SIG-M5 treated with dmso at 0.1 percent for 504 hours (cell line): ENCODE data around the gene LRMDA.
"Not testable (repeated sequence)": the region's sequence is repeated elsewhere in the genome, so short reads cannot be mapped to it uniquely, and the experiment has no call there.

Experiments
- DNase-seq: peaks from one replicate; lab custom pipeline; 2025; ENCODE audit not compliant: unreplicated experiment; lab: John Stamatoyannopoulos, UW

The LRMDA gene

DNA sequence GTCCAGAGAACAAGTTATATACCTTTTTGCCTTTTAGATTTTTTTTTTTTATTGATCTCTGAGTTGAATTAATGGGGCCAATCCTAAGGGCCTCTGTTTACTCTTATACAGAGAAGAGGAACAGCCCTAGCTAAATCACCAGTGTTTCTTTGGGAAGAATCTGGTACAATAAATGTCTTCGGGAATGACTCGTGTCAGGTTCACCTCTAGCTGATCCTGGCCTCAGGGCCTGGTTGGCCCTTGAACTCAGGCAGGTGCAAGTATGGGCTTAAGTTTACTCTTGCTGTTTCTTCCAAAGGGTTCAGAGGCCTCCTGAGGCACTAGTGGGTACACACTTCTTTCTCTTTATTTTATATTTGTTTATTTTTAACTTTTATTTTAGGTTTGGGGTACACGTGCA, 71.0 kb downstream of the LRMDA start:
- no peak for DNase-seq

GRCh38 chr10:75502838-75503237, 71.4 kb downstream of the LRMDA start:
- no peak for DNase-seq

GRCh38 chr10:75505293-75505692, 73.9 kb downstream of the LRMDA start:
- DNase-seq = no peak

- DNase-seq = no peak
Measured at GRCh38 chr10:75505840-75506506, 74.5 kb downstream of the LRMDA start.

GRCh38 chr10:75506930-75507329, 75.5 kb downstream of the LRMDA start:
- no peak for DNase-seq

GRCh38 chr10:75507469-75507868, 76.0 kb downstream of the LRMDA start:
- no peak for DNase-seq

- DNase-seq = no peak
Measured at GRCh38 chr10:75508239-75508813, 76.9 kb downstream of the LRMDA start.

GRCh38 chr10:75508814-75509306, 77.4 kb downstream of the LRMDA start:
- DNase-seq = no peak

DNA sequence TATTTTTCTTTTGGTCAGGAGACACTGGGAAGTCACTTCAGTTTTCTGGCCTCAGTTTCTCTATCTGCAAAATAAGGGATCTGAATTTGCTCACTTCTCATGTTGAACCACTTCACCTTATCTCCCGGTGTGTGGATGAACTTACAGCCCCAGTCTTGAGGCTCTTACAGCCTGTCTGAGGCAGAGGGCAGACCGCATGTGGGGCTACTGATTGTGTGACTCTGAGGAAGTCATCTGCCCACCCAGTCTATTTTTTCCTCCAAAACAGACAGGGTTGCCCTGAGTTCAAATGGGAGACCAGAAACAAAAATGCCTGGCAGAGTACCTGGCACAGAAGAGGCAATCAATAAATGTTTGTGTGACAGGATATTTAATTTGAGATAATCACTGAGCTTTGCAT, 78.3 kb downstream of the LRMDA start:
- no peak for DNase-seq

- no peak for DNase-seq
Measured at GRCh38 chr10:75511011-75511410, 79.6 kb downstream of the LRMDA start.

- no peak for DNase-seq
Measured at GRCh38 chr10:75512203-75512933, 80.9 kb downstream of the LRMDA start.

DNA sequence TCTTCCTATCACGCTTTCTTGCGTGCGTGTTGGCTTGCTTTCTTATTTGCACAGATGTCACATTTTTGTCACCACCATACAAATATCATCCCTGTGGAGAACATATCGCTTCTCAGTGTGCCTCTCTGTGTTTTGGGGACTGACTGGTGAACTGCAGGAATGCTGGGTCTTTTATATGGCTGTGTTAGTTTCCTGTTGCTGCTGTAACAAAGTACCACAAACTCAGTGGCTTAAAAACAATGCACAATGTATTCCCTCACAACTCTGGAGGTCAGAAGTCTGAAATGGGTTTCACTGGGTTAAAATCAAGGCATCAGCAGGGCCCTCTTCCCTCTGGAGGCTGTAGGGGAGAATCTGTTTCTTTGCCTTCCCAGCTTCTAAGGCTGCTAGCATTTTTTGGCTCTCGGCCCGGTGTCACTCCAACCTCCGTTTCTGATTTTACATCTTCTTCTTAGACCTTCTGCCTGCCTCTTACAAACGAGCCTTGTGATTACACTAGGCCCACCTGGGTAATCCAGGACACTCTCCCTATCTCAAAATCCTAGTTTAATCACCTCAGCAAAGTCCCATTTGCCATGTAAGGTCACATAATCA, 82.0 kb downstream of the LRMDA start:
- DNase-seq = no peak

GRCh38 chr10:75514830-75515229, 83.4 kb downstream of the LRMDA start:
- no peak for DNase-seq

DNA sequence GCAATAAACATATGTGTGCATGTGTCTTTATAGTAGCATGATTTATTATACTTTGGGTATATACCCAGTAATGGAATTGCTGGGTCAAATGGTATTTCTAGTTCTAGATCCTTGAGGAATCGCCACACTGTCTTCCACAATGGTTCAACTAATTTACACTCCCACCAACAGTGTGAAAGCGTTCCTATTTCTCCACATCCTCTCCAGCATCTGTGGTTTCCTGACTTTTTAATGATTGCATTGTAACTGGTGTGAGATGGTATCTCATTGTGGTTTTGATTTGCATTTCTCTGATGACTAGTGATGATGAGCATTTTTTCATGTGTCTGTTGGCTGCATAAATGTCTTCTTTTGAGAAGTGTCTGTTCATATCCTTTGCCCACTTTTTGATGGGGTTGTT, 84.7 kb downstream of the LRMDA start:
- peak; percentile 26 for DNase-seq

- not testable (repeated sequence) for DNase-seq
Measured at GRCh38 chr10:75519213-75519612, 87.8 kb downstream of the LRMDA start.

- DNase-seq = not testable (repeated sequence)
Measured at GRCh38 chr10:75521194-75521829, 89.9 kb downstream of the LRMDA start.

GRCh38 chr10:75525067-75525466, 93.6 kb downstream of the LRMDA start:
- DNase-seq = no peak

DNA sequence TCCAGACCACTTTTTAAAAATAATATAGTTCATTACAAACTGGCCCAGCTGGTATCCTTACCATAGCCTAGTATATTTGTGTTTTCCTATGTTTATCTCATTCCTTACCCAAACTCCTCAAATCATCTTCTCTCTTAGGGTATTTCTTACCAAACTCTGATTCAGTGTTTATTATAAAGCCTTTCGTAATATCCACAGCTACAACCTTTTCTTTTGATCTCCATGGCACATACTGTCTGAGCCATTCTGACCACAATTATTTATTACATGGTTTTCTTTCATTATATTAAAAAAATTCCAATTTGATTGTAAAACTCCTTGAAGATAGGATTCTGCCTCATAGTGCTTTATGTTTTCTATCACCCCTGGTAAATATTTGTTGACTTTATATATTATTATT, 94.2 kb downstream of the LRMDA start:
- no peak for DNase-seq

- no peak for DNase-seq
Measured at GRCh38 chr10:75527542-75527941, 96.1 kb downstream of the LRMDA start.

- peak; percentile 89 for DNase-seq
Measured at GRCh38 chr10:75528392-75528791, 97.0 kb downstream of the LRMDA start.

GRCh38 chr10:75530299-75530698, 98.9 kb downstream of the LRMDA start:
- DNase-seq = no peak
